Central memory CD4-positive, alpha-beta T cell (primary cell): Measurements from ENCODE around the gene IRAG1.

ENCODE experiments used
- DNase-seq: peaks from one replicate; pipeline ENCODE4 v3.0.0; 2022

Gene IRAG1

DNA sequence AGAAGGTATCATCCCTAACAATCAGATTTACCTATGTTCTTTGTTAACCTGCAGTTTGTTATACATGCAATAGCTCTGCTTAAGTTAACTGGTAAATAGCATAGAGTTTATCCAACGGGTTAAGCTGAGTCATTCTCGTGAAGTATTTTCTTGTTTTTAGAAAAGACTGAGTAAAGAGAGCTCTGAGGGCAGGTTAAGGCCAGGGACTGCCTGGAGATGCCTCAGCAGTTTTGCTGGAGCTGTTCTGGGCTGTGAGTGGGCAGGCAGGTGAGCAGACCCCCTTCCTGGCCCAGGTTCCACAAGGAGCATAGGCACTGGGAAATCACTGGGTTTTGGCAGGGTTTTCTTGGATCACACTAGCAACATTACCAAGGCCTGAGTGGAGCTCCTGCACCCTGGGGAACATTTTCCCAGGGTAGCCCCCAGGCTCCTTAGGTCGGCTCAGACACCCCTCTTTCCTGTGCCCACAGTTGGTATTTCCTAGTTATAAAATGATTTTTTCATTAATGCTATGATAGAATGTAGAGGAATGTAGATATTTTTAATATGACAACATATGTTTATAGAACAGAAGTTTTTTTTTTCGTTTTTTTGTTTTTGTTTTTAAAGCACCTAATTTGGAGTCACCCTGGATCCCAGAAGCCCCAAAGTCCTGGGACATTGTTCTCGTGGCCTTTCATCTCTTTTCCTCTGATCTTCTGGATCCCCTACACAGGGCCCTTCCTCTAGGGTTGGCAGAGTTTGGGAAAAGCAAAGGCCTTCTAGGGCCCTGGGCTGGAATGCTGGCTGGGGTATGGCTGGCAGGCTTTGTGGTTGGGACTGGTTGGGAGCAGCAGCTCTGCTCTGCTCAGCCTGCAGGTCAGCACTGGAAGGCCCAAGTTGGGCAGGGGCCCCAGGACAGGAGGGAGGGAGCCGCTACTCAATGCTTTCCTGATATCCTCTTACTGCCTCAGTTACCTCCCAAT is 26.7 kb downstream of the IRAG1 start:
- DNase-seq: no peak

DNA sequence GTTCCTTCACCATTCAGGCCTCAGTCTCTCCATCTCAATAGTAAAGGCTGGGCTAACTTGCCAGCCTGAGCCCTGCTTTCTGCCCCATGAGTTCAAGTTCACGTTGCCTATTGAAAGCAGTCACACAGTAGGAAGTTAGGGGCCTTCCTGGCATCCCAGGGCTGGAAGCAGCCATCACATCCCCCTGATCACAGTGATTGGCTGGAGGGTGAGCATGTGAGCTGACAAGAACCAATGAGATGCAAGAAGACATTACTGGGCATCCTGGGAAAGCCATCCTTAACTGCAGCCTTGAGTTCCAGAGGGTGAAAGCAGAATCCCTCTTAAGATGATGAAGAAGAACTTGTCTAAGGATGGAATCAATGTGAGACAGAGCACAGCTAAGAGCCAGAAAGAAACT is 29.1 kb downstream of the IRAG1 start:
- no peak for DNase-seq

DNA sequence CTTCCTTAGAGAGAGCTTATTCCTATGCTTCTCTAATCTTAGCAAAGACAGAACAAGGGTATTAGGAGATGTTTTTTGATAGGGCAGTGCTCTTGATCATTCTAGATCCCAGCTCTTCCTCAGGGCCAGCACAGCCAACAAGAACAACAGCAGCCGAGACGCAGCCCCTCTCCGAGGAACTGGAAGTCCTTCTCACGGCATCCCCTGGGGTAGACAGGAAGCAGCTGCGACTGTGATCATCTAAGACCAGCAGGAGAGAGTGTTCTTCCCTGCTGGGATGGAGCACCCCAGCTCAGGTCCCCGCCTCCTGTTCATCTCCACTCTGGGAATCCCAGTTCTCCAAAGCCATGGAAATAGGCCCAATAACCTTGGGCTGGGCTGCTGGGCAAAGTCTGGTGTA is 29.6 kb downstream of the IRAG1 start:
- DNase-seq: no peak

DNA sequence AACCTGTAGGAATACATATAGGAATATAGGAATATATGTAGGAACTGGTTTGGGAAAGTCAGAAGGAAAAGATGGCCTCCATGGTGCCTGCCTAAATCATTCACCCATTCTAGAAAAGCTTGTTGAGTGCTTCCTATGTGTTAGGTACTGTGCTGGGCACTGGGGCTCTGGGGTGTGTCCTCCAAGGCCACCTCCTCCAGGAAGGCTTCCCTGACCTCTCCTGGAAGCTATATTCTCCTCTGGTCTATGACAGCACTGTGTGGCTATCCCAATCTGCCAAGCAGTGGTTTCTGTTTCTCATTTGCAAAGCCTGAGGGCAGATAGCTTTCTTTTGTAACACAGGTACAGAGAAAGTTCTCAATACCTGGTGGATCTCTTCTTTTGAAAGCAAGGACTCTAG is 30.2 kb downstream of the IRAG1 start:
- no peak for DNase-seq

DNA sequence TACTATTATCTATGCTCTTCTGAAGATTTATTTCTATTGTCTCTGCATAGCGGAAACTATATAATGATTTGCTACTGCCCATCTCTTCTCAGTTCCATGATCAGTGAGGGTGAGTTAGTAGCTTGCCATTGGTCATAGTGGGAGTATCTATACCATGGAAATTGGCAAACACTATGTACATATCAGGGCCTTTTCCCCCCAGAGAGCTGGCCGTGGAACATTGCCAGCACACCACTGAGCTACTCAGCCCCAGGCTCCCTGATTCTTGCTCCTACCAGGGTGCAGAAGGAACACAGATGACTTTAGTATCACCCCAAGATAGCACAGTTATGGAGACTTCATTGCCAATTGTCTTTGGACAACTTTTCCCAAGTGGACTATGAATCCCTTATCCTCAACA is 33.2 kb downstream of the IRAG1 start:
- no peak for DNase-seq

DNA sequence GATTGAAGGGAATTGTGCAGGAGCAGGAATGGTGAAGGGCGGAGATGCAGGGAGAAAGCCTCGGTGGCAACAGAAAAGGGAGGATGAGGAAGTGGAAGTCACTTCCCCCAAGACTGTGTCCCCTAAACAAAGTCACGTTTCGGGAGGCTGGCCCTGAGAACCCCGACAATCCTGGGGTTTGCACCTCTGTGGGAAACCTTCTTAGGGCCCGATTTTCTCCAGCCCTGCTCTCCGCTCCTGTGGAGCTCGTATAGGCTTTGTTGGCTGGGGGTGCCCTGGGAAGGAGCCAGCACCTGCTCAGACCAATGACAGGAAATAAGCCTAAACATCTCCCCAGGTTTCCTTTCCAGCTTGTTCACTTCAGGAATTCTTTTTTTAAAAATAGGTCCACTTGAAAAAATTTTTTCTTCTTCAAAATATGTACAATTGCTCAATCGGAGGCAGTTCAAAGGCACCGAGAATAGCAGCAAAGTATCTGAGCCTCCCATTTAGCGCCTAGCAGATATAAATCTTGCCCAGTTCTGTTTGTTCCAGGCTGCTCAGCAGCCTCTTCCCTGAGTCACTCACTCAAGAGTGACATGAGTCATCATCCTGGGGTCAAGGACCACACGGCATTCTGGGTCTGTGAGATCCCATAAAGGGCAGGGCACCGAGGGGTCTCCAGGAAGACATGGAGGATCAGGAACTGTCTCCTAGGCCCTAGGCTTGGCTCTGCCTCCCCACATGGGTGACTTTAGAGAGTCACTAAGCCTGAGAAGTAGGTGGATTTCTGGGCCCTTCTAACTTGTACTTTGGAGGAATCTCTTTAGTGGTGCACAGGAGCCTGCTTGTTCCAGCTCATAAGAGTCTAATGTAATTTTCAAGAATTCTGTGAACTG is 34.0 kb downstream of the IRAG1 start:
- no peak for DNase-seq

DNA sequence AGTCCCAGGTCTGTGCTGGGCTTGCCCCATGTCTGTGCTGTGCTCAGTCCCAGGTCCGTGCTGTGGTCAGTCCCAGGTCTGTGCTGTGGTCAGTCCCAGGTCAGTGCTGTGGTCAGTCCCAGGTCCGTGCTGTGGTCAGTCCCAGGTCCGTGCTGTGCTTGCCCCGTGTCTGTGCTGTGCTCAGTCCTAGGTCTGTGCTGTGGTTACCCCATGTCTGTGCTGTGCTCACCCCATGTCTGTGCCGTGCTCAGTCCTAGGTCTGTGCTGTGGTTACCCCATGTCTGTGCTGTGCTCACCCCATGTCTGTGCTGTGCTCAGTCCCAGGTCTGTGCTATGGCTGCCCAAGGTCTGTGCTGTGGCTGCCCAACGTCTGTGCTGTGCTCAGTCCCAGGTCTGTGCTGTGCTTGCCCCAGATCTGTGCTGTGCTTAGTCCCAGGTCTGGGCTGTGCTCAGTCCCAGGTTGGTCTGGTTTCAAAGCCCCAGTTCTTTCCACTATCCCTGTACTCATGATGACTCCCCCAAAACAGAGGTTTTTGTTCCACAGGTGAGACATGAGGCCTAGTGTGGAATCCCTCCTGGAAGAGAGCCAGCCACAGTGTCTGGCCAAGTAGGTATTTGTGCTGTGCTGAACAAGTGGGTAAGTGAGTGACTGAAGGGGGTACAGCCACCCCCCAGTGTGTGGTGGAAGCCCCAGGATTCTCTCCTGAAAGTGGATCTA is 34.8 kb downstream of the IRAG1 start:
- DNase-seq: no peak

DNA sequence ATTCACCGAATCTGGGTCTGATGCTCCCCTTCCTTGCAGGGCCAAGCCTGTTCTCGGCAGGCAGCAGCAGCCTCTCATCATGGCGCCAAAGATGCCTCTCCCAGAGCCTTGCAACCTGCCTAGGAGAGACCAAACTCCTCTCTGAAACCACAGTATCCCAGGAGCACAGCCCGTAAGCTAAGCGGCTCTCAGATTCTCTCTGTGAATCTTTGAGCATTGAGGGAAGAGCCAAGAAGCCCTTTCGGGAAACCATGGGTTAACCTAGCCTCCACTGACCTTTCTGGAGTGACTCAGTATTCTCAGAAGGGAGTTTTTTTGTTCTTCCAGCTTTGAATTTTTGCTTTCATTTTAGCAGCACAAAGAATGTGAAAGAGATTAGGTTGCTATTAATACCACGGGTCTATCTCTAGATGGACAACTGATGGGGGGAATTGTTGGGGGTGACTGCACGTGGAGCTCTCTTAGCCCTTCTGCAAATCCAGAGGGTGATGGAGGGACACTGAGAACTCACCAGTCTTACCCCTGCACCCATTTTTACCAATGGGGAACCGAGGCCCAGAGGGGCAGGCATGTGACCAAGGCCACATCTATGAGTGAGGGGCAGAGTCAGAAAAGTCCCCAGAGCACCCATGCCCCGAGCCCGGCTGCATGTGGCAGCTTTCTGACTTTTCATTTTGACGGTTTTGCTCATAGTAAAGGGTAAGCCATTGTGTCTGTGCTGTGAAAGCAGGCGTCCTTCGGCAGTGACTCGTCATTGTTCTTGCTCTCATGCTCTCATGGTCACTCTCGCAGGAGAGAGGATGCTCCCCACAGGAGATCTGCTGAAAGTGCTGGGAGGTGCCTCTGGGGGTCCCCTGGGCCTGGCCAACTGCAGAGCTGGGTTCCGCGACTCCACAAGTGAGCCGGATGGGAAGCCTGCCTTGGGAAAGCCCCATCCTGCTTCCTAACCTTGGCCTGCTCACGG is 36.0 kb downstream of the IRAG1 start:
- no peak for DNase-seq

DNA sequence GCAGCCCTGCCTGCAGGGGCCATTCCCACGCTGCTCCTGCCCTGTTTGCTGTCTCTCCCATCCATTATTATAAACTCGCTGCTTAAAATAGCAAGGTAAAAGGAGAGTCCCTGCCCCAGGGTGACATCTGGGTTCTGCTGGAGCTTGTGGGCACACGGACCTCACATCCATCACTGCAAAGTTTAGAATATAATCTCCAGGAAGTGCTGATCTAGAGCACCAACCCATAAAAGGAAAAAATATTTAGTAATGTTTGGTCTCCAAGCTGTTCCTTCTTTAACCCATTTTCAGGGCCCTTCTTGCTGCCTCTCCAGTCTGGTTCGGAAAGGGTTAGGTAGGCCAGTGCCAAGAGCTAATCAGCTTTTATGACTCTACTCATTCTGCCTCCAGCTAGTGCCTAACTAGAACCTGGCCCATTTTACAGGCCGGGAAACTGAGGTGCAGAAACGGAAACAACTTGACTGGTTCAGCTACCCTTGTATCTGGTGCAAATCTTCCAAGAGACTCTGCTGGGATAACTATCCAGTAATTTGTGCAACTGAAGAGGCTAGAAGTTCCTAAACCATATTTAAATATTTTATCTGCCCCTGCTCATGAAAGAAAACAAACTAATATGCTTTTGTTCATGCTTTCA is 37.5 kb downstream of the IRAG1 start:
- no peak for DNase-seq

DNA sequence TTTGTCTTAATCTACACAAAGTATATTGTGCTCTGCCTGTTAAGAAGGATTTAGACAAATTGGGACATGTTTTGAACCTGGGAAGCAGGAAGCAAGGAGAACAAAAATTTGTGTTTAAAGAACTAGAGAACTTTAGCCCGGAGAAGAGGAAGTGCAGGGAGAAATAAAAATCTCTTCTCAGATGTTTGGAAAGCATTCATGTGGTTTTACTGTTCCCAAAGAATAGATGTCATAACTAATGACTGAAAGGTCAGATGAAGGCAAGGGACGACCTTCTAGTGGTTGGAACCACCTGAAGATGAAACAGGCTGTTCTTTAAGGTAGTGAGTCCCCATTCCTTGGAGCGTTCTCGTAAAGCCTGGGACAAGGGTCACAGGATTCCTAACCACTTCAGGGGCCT is 38.3 kb downstream of the IRAG1 start:
- no peak for DNase-seq

DNA sequence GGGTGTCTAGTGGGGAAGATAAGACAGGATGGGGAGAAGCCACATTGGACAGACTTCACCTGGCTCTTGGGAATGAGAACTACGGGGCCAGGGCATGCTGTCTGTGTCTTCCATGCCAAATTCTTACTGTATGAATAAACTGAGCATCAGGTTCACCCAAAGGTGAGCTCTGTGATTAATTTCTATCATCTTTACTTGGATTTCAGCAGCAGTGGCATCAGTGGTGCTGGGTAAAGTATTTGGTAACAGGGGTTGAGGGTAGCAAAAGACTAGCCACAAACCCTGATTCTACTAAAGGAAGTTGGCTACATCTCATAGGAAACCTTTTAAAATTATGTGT is 38.8 kb downstream of the IRAG1 start:
- no peak for DNase-seq

DNA sequence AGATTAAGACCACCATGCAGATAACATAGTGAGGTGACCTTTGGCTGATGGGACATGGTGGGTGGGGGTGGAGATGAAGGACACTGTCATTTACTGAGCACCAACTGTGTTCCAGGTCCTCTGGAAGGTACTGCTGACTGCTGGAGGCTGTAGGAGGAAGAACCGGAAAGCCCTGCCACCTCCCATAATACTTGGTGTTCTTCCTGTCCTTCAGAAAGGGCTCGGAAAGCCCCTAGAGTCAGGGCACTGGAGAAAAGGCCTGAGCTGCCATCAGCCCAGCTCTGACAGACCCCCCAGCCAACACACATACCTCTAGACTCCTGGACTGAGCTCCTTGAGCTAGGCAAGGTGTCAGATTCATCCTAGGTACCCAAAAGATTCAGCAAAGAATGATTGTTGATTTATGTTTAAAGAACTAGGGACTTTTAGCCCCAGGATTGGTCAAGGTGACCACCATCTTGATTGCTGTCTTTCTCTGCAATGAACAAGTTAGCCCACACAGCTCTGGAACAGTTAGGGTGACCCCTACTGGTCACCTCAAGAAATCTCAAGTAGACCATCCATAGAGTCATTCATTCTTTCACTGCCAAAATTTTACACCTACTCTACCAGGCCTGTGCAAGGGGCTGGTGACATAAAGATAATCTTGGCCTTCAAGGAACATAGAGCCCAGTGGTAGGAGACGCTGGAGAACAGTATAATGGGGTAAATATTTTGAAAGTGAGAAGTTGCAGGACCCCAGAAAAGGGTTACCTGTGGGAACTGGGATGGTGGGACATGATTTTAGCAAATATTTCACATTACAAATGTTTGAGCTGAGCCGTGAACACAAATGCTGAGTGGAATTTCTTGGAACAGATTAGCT is 39.4 kb downstream of the IRAG1 start:
- peak; percentile 26 for DNase-seq

DNA sequence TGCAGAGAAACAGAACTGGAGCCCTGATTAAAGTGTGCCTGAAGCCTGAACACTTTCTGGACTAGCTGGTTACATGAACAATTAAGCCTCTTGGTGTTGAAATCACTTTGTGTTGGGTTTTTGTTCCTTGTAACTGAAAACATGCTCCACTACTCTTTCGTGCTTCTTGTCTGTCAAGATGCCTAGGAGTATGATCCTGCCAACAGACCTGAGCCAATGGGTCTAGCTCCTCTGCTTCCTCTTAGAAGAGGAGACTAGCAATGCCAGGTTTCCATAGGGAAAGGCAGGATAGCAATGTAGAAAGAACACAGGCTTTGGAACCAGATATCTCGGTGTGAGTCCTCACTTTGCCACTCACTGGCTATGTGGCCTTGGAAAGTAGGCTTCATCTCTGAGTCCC is 40.3 kb downstream of the IRAG1 start:
- no peak for DNase-seq

DNA sequence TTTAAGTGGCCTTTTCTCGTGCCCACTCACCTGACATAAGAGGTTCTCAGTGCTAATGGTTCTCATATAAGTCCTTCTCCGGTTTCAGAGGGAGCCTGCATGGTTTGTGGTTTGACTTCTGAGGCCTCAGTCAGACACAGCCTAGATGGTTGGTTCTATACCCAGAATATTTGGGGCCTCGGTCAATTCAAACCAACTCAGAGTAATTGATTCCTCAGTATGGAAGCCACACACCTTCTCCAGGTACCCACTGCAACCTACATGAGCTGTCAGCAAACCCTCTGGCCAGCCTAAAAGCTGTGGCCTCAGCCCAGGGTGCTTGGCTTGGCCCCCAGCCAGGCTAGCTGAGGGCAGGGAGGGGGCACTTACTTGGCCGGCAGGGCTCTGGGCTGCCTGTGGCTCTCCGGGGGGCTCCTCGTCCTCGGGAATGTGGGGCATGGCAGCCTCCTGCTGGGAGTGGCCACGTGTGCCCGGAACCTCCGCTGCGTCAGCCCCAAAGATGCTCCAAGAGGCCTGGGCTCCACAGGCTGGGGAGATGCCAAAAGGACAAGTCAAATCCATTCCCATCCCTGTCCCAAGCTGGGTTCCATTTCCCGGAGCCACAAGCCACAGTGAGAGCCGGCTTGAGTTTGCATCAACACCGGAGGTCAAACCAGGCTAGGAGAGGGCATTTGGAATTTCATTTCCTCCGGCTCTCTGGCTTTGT is 41.7 kb downstream of the IRAG1 start:
- no peak for DNase-seq

DNA sequence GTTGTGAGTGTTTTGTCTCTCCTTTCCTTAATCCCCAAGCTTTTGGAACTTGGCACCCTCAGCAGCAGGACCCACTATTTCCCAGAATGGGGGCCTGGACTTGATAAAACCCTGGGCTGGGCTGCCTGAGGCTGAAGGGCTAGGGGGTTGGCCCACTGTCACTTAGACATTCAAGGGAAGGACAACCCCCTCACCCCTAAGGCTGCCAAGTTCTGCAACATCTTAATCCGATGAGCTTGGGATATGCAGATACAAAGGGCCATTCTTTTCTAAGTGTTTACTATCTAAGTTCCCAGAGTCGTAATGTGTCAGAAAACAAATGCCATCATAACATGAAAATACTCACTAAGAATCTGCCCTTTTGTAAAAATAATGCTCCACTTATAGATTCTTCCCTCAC is 42.9 kb downstream of the IRAG1 start:
- no peak for DNase-seq

DNA sequence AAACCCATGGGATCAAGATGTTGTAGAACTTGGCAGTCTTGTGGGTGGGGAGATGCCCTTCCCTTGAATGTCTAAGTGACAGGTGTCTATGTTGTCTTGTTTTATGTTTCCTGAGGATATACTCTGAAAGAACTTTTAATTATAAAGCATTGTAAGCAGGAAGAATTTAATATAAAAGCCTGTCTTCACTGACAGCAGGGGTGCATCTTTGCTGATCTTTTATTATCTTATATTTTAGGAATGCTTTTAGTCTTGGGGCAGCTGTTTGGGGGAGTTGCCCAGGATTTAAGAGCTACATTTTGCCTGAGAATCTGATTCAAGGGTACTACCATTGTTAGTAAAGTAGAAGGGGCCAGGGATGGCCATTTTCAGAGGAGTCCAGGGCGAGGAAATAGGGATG is 43.4 kb downstream of the IRAG1 start:
- no peak for DNase-seq

DNA sequence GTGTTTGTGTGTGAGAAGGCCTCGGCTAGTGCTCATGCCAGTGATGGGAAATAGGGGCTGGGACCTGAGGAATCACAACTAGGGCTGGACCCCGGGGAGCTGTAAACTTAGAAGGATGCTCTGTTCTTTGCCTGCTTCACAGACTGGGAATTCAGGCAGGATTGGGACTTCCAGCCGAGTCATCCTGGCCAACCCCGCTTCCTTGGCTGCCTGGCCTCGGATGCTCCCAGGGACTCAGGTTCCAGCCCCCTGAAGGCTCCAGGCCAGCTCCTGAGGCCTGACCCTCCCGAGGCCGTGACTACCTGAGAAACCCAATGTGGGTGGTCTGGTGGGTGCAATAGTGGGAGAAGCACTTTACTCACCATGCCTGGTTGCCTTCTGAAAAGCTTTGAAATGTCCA is 44.7 kb downstream of the IRAG1 start:
- no peak for DNase-seq

DNA sequence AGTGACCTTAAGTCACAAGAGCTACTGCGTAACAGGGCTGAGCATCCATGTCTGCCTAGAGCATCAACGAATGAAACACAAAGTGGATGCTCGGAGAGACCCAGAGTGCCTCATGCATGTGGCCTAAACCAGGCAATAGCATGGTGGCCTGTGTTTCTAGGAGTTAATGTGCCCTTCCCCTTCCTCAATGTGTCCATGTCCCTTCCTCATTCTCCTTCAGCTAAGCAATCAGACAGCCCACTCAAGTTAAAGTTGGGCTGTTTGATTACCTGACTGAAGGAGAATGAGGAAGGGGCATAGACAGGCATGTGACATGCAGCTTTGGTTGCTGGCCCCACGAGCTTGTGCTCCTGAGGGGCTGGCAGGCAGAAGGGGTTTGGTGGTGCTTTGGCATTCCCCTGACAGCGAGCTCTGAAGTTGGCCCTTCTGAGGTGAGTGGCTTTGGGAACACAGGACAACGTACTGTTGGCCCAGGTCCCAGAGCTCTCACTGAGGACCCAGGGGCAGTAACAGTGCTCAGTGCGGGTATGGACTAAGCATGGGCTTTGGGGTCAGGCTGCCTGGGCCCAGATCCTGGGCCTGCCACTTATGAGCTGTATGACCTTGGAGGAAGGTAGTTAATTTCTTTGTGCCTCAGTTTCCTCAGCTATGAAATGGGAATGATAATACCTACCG is 46.7 kb downstream of the IRAG1 start:
- DNase-seq: no peak

DNA sequence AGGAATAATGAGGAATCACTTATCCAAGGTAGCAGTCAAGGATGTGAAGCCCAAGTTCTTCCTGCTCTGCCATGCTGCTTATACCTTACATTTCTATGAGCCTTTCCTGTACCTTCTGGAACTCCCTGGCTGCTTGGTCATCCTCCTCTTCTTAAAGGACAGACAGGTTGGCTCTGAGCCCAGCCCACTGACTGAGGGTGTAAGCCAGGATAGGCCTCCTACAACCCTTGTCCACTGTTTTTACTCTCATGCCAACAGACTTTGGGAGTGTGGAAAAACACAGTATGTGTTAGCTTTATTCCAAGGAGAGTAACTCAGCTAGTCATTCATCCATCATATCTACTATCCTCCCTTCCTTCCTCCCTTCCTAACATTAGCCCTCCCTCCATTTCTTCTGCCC is 47.5 kb downstream of the IRAG1 start:
- DNase-seq: no peak
